WTC11 (cell line): ENCODE measurements around the gene ZSCAN5C. TPM values are rescaled to one million over a fixed set of nuclear protein-coding genes. Genes with fewer than 3 reads are reported as not detected.

Source experiments
- EMX1 ChIP-seq: fragments of 250-450 bp; sonication (Bioruptor Pico); IDR thresholded peaks from 2 replicates; pipeline ENCODE4 v1.8.0; 2021; ENCODE audit warnings: mild to moderate bottlenecking
- FOXJ3 ChIP-seq: sonication (generic); formaldehyde crosslinking; IDR thresholded peaks from 2 replicates; pipeline ENCODE4 v1.9.0; 2021; ENCODE audit warnings: missing genetic modification reagents, mild to moderate bottlenecking, borderline replicate concordance
- GABPB1 ChIP-seq: sonication (generic); formaldehyde crosslinking; IDR thresholded peaks from 2 replicates; pipeline ENCODE4 v1.8.1; 2023; ENCODE audit warnings: mild to moderate bottlenecking, missing genetic modification reagents
- MXD4 ChIP-seq: fragments of 250-450 bp; sonication (Bioruptor Pico); IDR thresholded peaks from 2 replicates; pipeline ENCODE4 v1.8.0; 2021; ENCODE audit warnings: mild to moderate bottlenecking, moderate library complexity, borderline replicate concordance
- MYBL2 ChIP-seq: sonication (generic); formaldehyde crosslinking; IDR thresholded peaks from 2 replicates; pipeline ENCODE4 v1.8.1; 2023; ENCODE audit warnings: mild to moderate bottlenecking, moderate library complexity, missing genetic modification reagents
- NFYB ChIP-seq: sonication (generic); formaldehyde crosslinking; conservative IDR thresholded peaks from 2 replicates; pipeline ENCODE4 v1.8.0; 2022; ENCODE audit warnings: low read depth, missing genetic modification reagents
- NR2C2 ChIP-seq: sonication (generic); formaldehyde crosslinking; IDR thresholded peaks from 2 replicates; pipeline ENCODE4 v1.8.0; 2022; ENCODE audit warnings: mild to moderate bottlenecking, missing genetic modification reagents
- PRRX2 ChIP-seq: fragments of 250-450 bp; sonication (Bioruptor Pico); IDR thresholded peaks from 2 replicates; pipeline ENCODE4 v1.8.0; 2021; ENCODE audit warnings: mild to moderate bottlenecking
- RORB ChIP-seq: fragments of 250-450 bp; sonication (Bioruptor Pico); IDR thresholded peaks from 2 replicates; pipeline ENCODE4 v1.9.0; 2021; ENCODE audit warnings: mild to moderate bottlenecking
- SOX15 ChIP-seq: fragments of 250-450 bp; sonication (Bioruptor Pico); IDR thresholded peaks from 2 replicates; pipeline ENCODE4 v1.9.0; 2021; ENCODE audit warnings: mild to moderate bottlenecking
- SP1 ChIP-seq: sonication (generic); formaldehyde crosslinking; conservative IDR thresholded peaks from 2 replicates; pipeline ENCODE4 v1.8.1; 2022; ENCODE audit warnings: missing genetic modification reagents
- TP53 ChIP-seq: sonication (generic); formaldehyde crosslinking; IDR thresholded peaks from 2 replicates; pipeline ENCODE4 v1.8.1; 2023; ENCODE audit warnings: mild to moderate bottlenecking, missing genetic modification reagents
- ZNF219 ChIP-seq: sonication (generic); formaldehyde crosslinking; IDR thresholded peaks from 2 replicates; pipeline ENCODE4 v1.8.0; 2023; ENCODE audit warnings: missing genetic modification reagents, mild to moderate bottlenecking, borderline replicate concordance
- ZNF232 ChIP-seq: sonication (generic); formaldehyde crosslinking; IDR thresholded peaks from 2 replicates; pipeline ENCODE4 v1.8.0; 2022; ENCODE audit warnings: mild to moderate bottlenecking, missing genetic modification reagents
- ZNF416 ChIP-seq: fragments of 250-450 bp; sonication (Bioruptor Pico); IDR thresholded peaks from 2 replicates; pipeline ENCODE4 v1.9.0; 2021; ENCODE audit warnings: mild to moderate bottlenecking, inconsistent platforms
- ZNF671 ChIP-seq: fragments of 250-450 bp; sonication (Bioruptor Pico); IDR thresholded peaks from 2 replicates; pipeline ENCODE4 v1.8.0; 2021; ENCODE audit warnings: mild to moderate bottlenecking
- total RNA-seq: library from RNA; stranded (reverse); gene quantifications from 3 replicates; pipeline ENCODE4 v1.2.3, GENCODE V29; 2021
- TF ChIP-seq, protein P1 (sequence below): sonication (generic); formaldehyde crosslinking; IDR thresholded peaks from 2 replicates; pipeline ENCODE4 v1.8.1; 2023; ENCODE audit warnings: mild to moderate bottlenecking, missing genetic modification reagents, borderline replicate concordance
- TF ChIP-seq, protein P2 (sequence below): fragments of 250-450 bp; sonication (Bioruptor Pico); IDR thresholded peaks from 2 replicates; pipeline ENCODE4 v1.8.0; 2021; ENCODE audit warnings: mild to moderate bottlenecking
- TF ChIP-seq, protein P3 (sequence below): sonication (generic); formaldehyde crosslinking; IDR thresholded peaks from 2 replicates; pipeline ENCODE4 v1.8.1; 2022; ENCODE audit warnings: mild to moderate bottlenecking, missing genetic modification reagents, moderate library complexity, borderline replicate concordance
- TF ChIP-seq, protein P4 (sequence below): fragments of 250-450 bp; sonication (Bioruptor Pico); IDR thresholded peaks from 2 replicates; pipeline ENCODE4 v1.9.0; 2021; ENCODE audit warnings: mild to moderate bottlenecking
- TF ChIP-seq, protein P5 (sequence below): fragments of 250-450 bp; sonication (Bioruptor Pico); IDR thresholded peaks from 2 replicates; pipeline ENCODE4 v1.9.0; 2021; ENCODE audit warnings: mild to moderate bottlenecking
- TF ChIP-seq, protein P6 (sequence below): sonication (generic); formaldehyde crosslinking; IDR thresholded peaks from 2 replicates; pipeline ENCODE4 v1.8.1; 2022; ENCODE audit warnings: missing genetic modification reagents, borderline replicate concordance
- TF ChIP-seq, protein P7 (sequence below): sonication (generic); formaldehyde crosslinking; IDR thresholded peaks from 2 replicates; pipeline ENCODE4 v1.8.0; 2022; ENCODE audit warnings: missing genetic modification reagents

The ZSCAN5C gene
- total RNA-seq, 1 experiment from 2014 or later = not detected

DNA sequence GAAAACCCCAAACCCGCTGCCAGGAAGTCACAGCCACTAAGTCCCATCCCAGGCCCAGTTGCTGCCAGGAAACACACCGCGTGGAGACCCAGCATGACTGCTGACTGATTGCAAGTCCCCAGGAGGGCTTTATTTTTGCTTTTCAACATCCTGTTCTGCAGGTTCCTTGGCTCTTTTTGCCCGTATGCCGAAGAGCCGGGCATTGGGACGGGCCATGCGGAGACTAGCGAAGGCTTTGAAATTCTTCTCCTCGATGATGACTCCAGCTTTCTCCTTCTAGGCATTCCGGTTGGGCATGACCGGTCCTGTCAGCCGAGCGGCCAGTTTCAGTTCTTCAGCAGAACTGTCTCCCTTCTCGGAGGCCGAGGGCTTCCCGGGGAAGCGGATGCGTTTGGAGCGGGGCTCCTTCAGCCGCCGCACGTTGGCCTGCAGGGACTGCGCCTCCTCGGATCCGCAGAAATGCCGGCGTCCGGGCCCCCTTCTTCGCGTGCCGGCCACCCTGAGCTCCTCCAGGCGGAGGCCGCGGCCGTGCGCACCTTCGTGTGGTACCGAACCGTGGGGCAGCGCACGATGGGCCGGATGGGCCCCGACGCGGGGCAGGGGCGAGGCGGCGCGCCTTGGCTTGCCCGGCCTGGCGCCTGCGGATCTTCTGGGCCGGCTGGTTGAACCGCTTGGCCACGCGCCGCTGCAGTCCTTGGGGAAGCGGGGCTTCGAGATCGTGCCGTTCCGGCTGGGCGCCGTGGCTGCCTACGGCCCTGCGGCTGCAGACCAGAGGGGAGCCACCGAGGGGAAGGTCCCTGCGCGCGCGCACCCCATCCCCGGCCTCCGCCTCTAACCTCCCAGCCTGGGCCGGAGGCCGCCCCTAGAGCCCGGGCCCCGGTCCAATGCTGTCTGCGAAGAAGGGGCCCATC lies 15.2 kb downstream of the ZSCAN5C start (continued):
- TF ChIP-seq, protein P1, sequence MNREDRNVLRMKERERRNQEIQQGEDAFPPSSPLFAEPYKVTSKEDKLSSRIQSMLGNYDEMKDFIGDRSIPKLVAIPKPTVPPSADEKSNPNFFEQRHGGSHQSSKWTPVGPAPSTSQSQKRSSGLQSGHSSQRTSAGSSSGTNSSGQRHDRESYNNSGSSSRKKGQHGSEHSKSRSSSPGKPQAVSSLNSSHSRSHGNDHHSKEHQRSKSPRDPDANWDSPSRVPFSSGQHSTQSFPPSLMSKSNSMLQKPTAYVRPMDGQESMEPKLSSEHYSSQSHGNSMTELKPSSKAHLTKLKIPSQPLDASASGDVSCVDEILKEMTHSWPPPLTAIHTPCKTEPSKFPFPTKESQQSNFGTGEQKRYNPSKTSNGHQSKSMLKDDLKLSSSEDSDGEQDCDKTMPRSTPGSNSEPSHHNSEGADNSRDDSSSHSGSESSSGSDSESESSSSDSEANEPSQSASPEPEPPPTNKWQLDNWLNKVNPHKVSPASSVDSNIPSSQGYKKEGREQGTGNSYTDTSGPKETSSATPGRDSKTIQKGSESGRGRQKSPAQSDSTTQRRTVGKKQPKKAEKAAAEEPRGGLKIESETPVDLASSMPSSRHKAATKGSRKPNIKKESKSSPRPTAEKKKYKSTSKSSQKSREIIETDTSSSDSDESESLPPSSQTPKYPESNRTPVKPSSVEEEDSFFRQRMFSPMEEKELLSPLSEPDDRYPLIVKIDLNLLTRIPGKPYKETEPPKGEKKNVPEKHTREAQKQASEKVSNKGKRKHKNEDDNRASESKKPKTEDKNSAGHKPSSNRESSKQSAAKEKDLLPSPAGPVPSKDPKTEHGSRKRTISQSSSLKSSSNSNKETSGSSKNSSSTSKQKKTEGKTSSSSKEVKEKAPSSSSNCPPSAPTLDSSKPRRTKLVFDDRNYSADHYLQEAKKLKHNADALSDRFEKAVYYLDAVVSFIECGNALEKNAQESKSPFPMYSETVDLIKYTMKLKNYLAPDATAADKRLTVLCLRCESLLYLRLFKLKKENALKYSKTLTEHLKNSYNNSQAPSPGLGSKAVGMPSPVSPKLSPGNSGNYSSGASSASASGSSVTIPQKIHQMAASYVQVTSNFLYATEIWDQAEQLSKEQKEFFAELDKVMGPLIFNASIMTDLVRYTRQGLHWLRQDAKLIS = no peak
- TF ChIP-seq MXD4 (CRISPR knock-in tag) = no peak
- TF ChIP-seq ZNF219 (CRISPR knock-in tag) = peak; percentile 46; the same call in 1 of the 2 replicates
- TF ChIP-seq, protein P2, sequence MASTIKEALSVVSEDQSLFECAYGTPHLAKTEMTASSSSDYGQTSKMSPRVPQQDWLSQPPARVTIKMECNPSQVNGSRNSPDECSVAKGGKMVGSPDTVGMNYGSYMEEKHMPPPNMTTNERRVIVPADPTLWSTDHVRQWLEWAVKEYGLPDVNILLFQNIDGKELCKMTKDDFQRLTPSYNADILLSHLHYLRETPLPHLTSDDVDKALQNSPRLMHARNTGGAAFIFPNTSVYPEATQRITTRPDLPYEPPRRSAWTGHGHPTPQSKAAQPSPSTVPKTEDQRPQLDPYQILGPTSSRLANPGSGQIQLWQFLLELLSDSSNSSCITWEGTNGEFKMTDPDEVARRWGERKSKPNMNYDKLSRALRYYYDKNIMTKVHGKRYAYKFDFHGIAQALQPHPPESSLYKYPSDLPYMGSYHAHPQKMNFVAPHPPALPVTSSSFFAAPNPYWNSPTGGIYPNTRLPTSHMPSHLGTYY (CRISPR knock-in tag) = no peak
- no peak for TF ChIP-seq GABPB1
- 0 out of 2 replicates have a peak, but pooled peaks have one; percentile 22 for TF ChIP-seq SP1 (CRISPR knock-in tag)
- TF ChIP-seq SOX15 = no peak
- TF ChIP-seq, protein P3, sequence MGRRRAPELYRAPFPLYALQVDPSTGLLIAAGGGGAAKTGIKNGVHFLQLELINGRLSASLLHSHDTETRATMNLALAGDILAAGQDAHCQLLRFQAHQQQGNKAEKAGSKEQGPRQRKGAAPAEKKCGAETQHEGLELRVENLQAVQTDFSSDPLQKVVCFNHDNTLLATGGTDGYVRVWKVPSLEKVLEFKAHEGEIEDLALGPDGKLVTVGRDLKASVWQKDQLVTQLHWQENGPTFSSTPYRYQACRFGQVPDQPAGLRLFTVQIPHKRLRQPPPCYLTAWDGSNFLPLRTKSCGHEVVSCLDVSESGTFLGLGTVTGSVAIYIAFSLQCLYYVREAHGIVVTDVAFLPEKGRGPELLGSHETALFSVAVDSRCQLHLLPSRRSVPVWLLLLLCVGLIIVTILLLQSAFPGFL (CRISPR knock-in tag) = no peak
- TF ChIP-seq, protein P4, sequence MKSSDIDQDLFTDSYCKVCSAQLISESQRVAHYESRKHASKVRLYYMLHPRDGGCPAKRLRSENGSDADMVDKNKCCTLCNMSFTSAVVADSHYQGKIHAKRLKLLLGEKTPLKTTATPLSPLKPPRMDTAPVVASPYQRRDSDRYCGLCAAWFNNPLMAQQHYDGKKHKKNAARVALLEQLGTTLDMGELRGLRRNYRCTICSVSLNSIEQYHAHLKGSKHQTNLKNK (CRISPR knock-in tag) = no peak
- no peak for TF ChIP-seq NR2C2 (CRISPR knock-in tag)
- no peak for TF ChIP-seq MYBL2 (CRISPR knock-in tag)
- no peak for TF ChIP-seq ZNF671
- no peak for TF ChIP-seq EMX1 (CRISPR knock-in tag)
- no peak for TF ChIP-seq FOXJ3 (CRISPR knock-in tag)
- TF ChIP-seq PRRX2 (CRISPR knock-in tag) = no peak
- TF ChIP-seq, protein P5, sequence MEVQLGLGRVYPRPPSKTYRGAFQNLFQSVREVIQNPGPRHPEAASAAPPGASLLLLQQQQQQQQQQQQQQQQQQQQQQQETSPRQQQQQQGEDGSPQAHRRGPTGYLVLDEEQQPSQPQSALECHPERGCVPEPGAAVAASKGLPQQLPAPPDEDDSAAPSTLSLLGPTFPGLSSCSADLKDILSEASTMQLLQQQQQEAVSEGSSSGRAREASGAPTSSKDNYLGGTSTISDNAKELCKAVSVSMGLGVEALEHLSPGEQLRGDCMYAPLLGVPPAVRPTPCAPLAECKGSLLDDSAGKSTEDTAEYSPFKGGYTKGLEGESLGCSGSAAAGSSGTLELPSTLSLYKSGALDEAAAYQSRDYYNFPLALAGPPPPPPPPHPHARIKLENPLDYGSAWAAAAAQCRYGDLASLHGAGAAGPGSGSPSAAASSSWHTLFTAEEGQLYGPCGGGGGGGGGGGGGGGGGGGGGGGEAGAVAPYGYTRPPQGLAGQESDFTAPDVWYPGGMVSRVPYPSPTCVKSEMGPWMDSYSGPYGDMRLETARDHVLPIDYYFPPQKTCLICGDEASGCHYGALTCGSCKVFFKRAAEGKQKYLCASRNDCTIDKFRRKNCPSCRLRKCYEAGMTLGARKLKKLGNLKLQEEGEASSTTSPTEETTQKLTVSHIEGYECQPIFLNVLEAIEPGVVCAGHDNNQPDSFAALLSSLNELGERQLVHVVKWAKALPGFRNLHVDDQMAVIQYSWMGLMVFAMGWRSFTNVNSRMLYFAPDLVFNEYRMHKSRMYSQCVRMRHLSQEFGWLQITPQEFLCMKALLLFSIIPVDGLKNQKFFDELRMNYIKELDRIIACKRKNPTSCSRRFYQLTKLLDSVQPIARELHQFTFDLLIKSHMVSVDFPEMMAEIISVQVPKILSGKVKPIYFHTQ (CRISPR knock-in tag) = no peak
- TF ChIP-seq, protein P6, sequence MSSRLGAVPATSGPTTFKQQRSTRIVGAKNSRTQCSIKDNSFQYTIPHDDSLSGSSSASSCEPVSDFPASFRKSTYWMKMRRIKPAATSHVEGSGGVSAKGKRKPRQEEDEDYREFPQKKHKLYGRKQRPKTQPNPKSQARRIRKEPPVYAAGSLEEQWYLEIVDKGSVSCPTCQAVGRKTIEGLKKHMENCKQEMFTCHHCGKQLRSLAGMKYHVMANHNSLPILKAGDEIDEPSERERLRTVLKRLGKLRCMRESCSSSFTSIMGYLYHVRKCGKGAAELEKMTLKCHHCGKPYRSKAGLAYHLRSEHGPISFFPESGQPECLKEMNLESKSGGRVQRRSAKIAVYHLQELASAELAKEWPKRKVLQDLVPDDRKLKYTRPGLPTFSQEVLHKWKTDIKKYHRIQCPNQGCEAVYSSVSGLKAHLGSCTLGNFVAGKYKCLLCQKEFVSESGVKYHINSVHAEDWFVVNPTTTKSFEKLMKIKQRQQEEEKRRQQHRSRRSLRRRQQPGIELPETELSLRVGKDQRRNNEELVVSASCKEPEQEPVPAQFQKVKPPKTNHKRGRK (CRISPR knock-in tag) = no peak
- TF ChIP-seq, protein P7, sequence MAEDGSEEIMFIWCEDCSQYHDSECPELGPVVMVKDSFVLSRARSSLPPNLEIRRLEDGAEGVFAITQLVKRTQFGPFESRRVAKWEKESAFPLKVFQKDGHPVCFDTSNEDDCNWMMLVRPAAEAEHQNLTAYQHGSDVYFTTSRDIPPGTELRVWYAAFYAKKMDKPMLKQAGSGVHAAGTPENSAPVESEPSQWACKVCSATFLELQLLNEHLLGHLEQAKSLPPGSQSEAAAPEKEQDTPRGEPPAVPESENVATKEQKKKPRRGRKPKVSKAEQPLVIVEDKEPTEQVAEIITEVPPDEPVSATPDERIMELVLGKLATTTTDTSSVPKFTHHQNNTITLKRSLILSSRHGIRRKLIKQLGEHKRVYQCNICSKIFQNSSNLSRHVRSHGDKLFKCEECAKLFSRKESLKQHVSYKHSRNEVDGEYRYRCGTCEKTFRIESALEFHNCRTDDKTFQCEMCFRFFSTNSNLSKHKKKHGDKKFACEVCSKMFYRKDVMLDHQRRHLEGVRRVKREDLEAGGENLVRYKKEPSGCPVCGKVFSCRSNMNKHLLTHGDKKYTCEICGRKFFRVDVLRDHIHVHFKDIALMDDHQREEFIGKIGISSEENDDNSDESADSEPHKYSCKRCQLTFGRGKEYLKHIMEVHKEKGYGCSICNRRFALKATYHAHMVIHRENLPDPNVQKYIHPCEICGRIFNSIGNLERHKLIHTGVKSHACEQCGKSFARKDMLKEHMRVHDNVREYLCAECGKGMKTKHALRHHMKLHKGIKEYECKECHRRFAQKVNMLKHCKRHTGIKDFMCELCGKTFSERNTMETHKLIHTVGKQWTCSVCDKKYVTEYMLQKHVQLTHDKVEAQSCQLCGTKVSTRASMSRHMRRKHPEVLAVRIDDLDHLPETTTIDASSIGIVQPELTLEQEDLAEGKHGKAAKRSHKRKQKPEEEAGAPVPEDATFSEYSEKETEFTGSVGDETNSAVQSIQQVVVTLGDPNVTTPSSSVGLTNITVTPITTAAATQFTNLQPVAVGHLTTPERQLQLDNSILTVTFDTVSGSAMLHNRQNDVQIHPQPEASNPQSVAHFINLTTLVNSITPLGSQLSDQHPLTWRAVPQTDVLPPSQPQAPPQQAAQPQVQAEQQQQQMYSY (CRISPR knock-in tag) = no peak
- TF ChIP-seq RORB (CRISPR knock-in tag) = no peak
- no peak for TF ChIP-seq ZNF232 (CRISPR knock-in tag)
- no peak for TF ChIP-seq NFYB (CRISPR knock-in tag)
- TF ChIP-seq ZNF416 (CRISPR knock-in tag) = no peak
- no peak for TF ChIP-seq TP53
